ENCODE data around the gene PCDH9. TPM values are rescaled to one million over a fixed set of nuclear protein-coding genes. Genes with fewer than 3 reads are reported as not detected.

The PCDH9 gene
- total RNA-seq, 4 donors from 2014 or later = 5.7 to 12.9 (median 6.8) TPM

- ATAC-seq (ENCODE audit: low FRiP score) (peak; percentile 71), DNase-seq (ENCODE audit: low spot score) (peak; percentile 78)
- peak in 1 of 3 donors; percentile 39 for TF ChIP-seq CTCF (IDR thresholded peaks at IDR 0.05)
Observed at GRCh38 chr13:67224148-67224846, 5.8 kb downstream of the PCDH9 start.

GRCh38 chr13:67223742-67224141, 6.4 kb downstream of the PCDH9 start:
- no peak for TF ChIP-seq CTCF (IDR thresholded peaks at IDR 0.05)
- ATAC-seq (ENCODE audit: low FRiP score) (no peak), DNase-seq (ENCODE audit: low spot score) (no peak)

DNA sequence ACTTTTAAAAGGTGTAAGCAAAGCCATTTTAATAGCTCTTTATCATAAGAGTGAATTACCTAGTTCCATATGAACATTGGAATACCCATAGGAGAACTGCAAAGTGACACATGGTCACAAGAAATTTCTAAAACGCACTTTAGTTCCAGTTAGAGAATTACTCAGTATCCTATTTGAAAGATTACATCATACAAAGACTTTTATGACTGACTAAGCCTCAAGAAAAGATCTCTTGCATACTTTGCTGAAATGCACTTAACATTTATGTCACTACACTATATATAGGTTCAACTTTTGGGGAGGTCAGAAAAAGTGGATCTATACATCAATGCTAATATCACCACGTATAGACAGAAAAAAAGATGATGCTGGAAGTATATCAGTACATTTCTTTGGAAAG, 7.1 kb downstream of the PCDH9 start:
- ATAC-seq (ENCODE audit: low FRiP score) = no peak
- DNase-seq (ENCODE audit: low spot score) = no peak
- TF ChIP-seq CTCF (IDR thresholded peaks at IDR 0.05) = no peak

DNA sequence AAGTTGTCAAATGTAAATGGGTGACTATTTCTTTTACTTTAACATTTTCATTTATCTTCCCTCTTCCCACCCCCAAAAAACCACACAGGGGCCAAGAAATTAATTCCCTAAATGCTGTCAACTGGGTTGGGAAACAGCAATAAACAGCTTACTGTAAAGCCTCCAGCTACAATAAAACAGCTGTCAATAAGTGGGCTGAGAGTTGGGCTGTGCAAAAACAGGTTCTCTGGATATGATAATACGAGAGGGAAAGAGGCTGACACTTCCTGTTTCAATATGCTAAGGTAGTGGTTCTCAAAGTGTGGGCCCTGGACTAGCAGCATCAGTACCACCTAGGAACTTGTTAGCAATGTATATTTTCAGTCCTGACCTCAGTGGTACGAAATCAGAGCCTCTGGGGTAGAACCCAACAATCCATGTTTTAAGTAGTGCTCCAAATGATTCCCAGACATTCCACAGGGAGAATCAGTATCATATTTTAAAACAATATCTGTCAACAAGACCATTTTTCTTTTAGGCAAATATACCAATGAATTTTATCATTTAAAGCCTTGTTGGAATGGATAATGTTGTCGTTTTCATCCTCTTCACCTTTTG, 8.4 kb downstream of the PCDH9 start:
- DNase-seq (ENCODE audit: low spot score) = no peak
- ATAC-seq (ENCODE audit: low FRiP score) = no peak
- TF ChIP-seq CTCF (IDR thresholded peaks at IDR 0.05) = no peak

- TF ChIP-seq CTCF (IDR thresholded peaks at IDR 0.05) = no peak
- DNase-seq (ENCODE audit: low spot score) = no peak
- no peak for ATAC-seq (ENCODE audit: low FRiP score)
Observed at GRCh38 chr13:67219113-67219512, 11.0 kb downstream of the PCDH9 start.

- DNase-seq (ENCODE audit: low spot score) (no peak), ATAC-seq (ENCODE audit: low FRiP score) (no peak)
- no peak for TF ChIP-seq CTCF (IDR thresholded peaks at IDR 0.05)
Observed at GRCh38 chr13:67217880-67218279, 12.3 kb downstream of the PCDH9 start.

DNA sequence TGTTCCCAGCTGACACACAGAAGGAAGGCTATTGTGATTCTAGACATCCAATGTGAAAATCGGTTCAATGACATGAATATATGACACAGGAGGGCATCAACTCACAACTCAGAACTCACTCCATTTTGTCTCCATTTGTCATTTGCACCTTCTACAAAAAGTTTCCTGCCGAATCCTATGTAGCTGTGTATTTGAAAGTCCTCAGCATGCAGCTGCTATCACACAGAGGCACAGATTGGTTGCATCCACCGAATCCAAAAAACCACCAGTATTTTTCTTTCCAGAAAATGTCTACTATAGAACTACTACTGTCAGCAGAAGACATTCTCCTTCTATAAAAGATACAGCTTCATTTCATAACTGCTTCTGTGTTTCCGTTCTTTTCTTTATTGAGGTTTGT, 13.3 kb downstream of the PCDH9 start:
- DNase-seq (ENCODE audit: low spot score) (no peak), ATAC-seq (ENCODE audit: low FRiP score) (no peak)
- TF ChIP-seq CTCF (IDR thresholded peaks at IDR 0.05) = no peak

Measured in omental fat pad (tissue), 4 donors.